Renal cortex interstitium (tissue), 15 donors: ENCODE results near the gene UBA6. TPM values are rescaled to one million over a fixed set of nuclear protein-coding genes. Genes with fewer than 3 reads are reported as not detected.
"Not testable (repeated sequence)": the region's sequence is repeated elsewhere in the genome, so short reads cannot be mapped to it uniquely, and the experiment has no call there.

Source experiments
- DNase-seq, 11 donors: peaks; one replicate each; pipeline ENCODE4 v3.0.0-alpha.2; 2013; ENCODE audit warnings: low read depth in 9 of 11, low spot score in 4 of 11; ENCODE audit errors: extremely low read depth in 1 of 11
- long read RNA-seq, 16 experiments: transcript quantifications; one replicate each; lab custom pipeline, GENCODE V29; 2026
- polyA plus RNA-seq, 3 donors: library from polyadenylated mRNA; unstranded; fragments of 120-200 nt; gene quantifications; one replicate each; pipeline ENCODE4 v1.2.1, GENCODE V29; 2013; ENCODE audit not compliant: insufficient read length in 3 of 3

The UBA6 gene
- polyA plus RNA-seq: 10 to 100 TPM; 53.6 to 64.1 (median 61.5) TPM
- long read RNA-seq, donor 1: 0 reads
- long read RNA-seq, donor 2: 0 reads
- long read RNA-seq, donor 3, partial matches to known transcripts: 0 of 8 reads
- long read RNA-seq, donor 3, other reads (novel, unspliced or antisense): 7 of 8 reads
- long read RNA-seq, donor 4: 0 reads
- long read RNA-seq, donor 5: 0 reads
- long read RNA-seq, donor 6, partial matches to known transcripts: 0 of 2 reads
- long read RNA-seq, donor 6, other reads (novel, unspliced or antisense): 0 of 2 reads
- long read RNA-seq, donor 7, partial matches to known transcripts: 5 of 5 reads
- long read RNA-seq, donor 7, other reads (novel, unspliced or antisense): 0 of 5 reads
- long read RNA-seq, donor 8: 0 reads
- long read RNA-seq, donor 9, partial matches to known transcripts: 0 of 2 reads
- long read RNA-seq, donor 9, other reads (novel, unspliced or antisense): 0 of 2 reads
- long read RNA-seq, donor 10, full-length matches to known transcripts: 1 of 1 reads
- long read RNA-seq, donor 10, partial matches to known transcripts: 0 of 1 reads
- long read RNA-seq, donor 10, other reads (novel, unspliced or antisense): 0 of 1 reads
- long read RNA-seq, donor 11: 0 reads
- long read RNA-seq, donor 12: 0 reads
- long read RNA-seq, donor 13: 0 reads
- long read RNA-seq, donor 14, full-length matches to known transcripts: 4 of 4 reads
- long read RNA-seq, donor 14, partial matches to known transcripts: 0 of 4 reads
- long read RNA-seq, donor 14, other reads (novel, unspliced or antisense): 0 of 4 reads
- long read RNA-seq, donor 15: 0 reads
- long read RNA-seq, donor 16, full-length matches to known transcripts: 2 of 2 reads
- long read RNA-seq, donor 16, partial matches to known transcripts: 0 of 2 reads
- long read RNA-seq, donor 16, other reads (novel, unspliced or antisense): 0 of 2 reads

DNA sequence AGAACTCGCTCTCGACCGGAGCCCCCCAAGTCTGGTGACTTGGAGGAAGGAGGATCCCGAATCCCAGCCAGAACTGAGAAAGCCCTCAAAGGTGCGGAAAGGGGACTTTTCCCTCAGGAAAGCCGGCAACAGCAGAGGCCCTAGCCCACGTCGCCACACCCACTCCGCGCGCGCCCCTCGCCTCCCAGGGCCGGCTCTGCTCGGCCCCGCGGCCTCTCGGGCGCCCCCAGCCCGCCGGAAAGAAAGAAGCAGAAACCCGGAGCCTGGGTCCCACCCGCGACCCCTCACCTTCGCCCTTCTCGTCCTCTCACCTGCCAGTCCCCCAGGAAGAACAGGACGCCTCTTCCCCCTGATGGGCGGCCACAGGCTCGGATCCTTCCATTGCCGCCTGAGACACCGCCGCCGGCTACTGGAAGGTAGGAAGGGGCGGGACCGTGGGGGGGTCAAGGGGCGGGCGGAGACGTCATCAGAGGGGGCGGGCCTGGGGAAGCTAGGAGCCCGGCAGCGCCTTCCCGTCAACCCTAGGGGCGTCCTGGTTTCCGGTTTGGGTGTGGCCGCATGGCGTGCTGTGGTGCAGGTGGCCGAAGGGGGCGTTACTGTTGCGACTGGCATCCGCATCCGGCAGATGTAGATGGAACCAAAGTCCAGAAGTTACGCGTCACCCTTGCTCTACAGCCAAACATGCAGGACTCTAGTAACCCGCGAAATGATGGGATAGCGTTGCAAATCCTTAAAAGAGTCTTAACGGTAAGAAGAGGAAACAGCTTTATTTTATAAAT, at the start of gene UBA6:
TSS of gene UBA6 (minus strand) at position 418 of the 779 bp plus-strand sequence. CDS start at position 382, 36 bp downstream.
- peak; percentile 80 to 95 (median 90) for DNase-seq

DNA sequence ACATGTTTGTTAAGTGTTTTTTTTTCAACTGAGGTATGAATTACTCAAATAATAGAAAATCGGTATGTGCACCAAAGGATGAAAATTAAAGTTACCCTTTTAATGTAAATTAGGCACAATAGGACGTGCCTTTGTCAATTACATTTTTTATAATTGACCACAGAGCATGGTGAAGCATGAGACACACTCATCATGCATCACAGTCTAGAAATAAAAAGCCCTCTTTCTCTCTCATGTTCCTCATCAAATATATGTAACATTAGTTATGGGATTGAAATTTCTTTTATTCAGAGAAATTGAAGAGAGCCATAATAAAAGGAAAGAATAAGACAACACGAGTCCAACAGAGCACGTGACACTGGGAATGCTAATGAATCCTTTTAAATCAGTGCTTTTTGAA, 49.7 kb upstream of the UBA6 start:
- no peak for DNase-seq

DNA sequence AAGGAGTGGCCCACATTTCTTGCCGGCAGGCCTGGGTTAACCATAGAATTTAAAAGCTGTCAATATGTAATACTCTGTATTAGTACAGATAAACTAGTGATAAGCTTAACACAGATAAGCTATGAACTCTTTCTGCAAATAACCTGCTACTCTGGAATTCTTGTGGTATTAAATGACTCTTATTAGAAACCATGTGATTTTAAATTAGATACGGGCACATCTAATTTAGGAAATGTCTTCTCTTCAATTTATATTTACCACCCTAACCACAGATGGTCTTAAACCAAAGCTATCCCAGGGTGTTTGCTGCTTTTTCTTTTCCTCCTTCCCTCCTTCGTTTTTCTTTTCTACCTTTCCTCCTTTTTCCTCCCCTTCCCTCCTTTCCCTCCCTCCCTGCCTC, 48.3 kb upstream of the UBA6 start:
- DNase-seq: no peak

DNA sequence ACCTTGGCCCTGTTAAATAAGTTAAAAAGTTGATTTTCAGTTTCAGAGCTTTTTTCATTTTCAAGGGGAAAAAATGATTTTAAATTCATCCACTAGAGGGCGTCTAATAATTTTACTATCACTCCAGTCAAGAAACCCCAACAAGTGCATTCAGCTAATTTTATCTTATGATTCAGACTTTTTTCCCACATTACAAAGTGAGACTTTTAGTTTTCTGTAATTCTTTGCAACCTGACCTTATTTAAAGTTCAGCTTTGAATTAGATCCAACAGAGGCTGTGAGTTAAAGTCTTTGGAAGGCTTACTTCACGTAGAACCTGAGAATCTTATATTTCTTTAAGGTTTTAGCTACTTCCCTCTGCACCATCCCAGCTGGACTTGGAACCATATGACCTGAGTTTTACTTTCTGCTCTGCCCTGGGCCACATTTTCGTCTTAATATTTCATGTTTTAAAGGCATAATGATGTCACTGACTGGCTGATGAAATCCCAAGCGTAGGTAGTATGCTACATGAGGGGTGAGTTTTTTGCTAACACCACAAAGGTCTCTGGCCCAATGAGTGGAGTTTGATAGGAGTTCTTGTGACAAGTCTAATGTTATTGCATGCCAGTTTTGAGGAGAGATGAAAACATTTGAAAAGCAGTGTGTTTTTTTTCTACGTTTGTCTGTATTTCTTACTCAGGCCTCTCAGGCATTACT, 46.0 kb upstream of the UBA6 start:
- DNase-seq: peak in 6 of 11 donors; percentile 1 to 20 (median 11)

DNA sequence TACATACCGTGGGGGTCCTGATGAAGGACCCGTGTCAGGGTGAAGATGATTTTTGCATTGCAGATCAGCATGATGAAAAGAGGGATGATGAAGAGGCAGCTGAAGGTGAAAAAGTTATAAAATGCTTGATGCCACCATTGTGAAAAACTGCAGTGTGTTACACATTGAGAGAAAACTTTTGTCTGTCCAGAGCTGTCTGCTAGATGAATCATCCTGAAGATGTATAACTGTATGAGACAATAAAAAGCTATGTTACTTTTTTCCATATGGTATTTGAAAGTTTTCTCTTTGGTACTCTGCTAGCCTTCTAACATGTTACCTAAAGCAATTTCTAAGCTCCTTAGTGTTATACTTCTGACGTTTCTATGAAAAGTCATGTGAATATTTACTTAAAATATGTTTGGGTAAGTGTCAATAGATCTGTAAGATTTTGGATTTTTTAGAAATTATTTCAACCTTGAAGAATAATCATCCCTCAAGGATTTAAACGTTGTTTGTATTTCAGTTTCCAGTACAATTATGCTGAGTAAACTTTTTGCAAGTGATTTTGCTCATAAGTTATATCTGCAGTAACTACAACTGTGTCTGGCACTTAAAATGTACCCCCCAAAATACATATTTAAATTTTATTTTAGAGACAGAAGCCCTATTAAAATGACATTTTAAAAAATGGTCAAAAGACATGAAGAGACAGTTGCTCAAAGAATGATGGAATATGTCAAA, 43.8 kb upstream of the UBA6 start:
- DNase-seq: no peak

DNA sequence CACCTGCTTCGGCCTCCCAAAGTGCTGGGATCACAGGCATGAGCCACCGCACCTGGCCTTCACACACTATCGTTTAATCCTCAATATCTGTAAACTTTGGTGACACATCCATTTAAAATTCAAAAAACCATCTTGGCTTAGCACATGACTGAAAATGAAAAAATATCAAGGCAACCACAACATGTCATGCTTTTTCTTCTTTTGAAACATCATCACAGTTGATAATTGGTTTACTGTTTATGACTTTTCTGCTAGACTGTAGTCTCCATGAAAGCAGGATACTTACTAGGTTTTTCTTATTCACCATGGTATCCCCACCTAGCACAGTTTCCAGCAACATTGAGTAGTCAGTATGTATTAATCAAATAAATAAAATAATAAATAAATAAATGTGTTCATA, 42.2 kb upstream of the UBA6 start:
- no peak for DNase-seq

DNA sequence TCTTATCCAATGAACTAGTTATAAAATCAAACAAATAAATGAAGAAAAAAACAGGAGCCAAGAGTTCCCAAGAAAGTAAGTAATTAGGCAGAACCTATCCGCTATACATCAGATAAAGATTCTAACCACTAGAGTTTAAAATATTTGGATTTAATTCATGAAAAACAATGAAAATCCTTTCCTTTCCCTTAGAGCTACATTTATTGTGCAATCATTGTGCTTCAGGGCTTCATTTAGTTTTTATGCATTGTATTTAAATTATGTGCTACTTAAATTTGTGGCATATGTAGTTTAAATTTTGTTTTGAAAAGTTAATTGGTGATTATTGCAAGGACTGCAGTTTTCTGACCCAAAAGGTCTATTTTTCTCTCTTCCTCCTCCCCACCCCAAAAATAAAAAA, 35.3 kb upstream of the UBA6 start:
- no peak for DNase-seq

DNA sequence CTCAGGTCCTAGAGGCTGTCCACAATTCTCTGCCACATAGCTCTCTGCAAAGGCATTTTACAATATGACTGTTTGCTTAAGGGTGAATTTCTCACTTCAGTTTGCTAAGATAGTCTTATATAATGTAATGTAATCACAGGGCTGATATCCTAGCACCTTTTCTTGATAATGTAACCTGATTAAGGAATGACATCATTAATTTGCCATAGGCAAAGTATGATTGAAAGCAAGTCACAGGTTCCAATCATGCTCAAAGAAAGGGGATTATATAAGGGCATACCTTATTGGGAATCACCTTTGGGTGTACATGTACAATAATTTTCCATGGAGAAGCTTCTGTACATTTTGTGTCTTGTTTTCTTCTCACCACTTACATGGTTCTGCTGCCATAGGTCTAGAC, 34.4 kb upstream of the UBA6 start:
- no peak for DNase-seq

DNA sequence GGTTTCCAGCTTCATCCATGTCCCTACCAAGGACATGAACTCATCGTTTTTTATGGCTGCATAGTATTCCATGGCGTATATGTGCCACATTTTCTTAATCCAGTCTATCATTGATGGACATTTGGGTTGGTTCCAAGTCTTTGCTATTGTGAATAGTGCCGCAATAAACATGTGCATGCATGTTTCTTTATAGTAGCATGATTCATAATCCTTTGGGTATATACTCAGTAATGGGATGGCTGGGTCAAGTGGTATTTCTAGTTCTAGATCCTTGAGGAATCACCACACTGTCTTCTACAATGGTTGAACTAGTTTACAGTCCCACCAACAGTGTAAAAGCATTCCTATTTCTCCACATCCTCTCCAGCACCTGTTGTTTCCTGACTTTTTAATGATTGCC, 29.6 kb upstream of the UBA6 start:
- DNase-seq: not testable (repeated sequence)

DNA sequence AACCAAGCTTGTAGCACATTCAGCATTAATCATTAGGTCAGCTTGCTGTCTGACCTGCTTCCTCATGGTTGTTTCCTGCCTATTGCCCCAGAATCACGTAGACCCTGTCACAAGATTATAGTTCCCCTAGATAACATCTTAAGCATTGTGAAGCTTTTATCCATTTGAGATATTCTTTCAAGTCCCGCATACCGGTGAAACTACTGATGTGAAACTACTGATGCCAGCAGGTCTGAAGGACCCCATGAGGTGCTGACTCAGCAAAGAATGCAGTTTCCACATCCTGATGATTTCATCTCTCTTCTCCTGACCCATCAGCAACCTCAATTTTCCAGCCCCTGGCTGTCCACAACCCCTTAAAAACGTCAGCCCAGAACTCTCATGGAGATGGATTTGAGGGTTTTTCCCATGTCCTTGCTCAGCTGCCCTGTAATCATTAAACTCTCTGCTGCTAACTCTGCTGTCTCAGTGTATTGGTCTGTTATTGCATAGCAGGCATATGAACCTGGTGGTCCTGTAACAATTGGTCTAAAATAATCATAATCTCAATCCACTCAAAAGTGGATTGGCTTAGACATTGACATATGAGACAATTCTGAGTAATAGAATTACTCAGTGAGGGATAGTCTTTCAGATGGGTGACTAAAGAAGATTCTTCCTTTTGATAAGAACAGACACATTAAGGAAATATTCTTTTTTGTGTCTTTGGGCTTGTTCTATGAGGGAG, 26.3 kb upstream of the UBA6 start:
- DNase-seq: no peak

DNA sequence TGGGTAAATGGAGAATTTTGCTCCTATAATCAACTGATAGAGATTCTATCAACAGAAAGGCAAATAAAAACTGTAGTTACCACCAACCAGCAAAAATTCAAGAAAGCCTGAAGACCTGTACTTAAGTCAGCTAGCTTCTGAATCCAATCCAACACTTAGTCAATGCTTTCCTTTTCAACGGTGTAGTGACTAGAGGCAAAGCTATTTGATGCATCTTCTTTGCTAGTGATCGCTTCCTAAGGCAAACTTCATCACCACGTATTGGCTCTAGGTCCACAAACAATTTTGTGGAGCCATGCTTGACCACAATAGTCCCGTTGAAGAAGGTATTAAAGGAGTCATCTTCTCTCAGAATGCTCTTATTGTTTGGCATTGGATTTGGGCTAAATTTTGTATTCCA, 25.0 kb upstream of the UBA6 start:
- DNase-seq: no peak

DNA sequence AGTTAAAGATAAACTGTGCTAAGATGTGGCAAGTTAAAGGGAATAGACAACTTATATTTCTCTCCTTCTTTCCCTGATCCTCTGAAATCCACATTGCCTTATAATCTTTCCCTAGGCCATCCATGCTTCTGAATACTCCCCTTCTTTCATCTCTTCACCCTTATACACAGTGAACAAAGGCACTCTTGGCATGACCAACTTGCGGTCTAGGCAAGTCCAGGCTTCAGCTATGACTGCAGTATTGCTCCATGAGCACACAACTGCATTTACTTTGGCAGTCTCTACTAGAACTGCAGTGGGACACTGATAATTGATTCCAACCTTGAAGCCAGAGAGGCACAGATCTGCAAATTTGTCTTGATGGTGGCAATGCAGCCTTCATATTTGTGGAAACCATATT, 24.2 kb upstream of the UBA6 start:
- DNase-seq: no peak

DNA sequence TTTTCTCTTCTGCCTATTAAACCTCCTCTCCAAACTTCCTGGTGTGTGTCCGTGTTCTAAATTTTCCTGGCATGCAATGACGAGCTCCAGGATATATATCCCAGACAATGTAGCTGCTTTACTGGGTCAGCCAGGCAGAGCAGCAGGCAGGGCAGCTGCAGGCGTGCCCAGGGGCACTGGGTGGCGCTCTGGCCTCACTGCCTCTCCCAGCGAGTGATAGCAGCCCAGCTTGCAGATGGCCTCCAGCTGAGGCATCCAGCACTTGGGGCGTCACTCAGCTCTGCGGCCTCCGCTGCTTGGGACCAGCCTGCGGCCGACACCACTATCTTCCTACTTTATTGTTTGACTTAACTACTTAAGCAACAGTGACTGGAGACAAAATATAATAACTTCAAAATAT, 23.0 kb upstream of the UBA6 start:
- DNase-seq: no peak

DNA sequence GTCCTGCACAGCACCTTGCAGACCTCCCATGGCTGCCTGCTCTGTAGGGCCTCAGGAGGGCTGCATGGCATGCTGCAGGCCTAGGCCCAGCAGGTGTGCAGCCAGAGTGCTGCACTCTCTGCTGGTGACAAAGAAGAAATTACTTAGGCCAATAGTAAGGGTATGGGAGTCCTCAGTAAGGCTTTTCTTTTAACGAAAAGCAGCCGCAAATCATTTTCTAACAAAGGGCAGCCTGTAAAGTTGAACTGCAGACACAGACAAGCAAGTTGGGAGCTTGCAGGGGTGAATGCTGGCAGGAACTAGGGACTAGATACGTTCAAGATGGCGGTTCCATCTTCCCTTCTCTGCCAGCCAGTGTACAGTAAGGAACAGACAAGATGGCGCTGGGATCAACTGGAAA, 22.4 kb upstream of the UBA6 start:
- no peak for DNase-seq

DNA sequence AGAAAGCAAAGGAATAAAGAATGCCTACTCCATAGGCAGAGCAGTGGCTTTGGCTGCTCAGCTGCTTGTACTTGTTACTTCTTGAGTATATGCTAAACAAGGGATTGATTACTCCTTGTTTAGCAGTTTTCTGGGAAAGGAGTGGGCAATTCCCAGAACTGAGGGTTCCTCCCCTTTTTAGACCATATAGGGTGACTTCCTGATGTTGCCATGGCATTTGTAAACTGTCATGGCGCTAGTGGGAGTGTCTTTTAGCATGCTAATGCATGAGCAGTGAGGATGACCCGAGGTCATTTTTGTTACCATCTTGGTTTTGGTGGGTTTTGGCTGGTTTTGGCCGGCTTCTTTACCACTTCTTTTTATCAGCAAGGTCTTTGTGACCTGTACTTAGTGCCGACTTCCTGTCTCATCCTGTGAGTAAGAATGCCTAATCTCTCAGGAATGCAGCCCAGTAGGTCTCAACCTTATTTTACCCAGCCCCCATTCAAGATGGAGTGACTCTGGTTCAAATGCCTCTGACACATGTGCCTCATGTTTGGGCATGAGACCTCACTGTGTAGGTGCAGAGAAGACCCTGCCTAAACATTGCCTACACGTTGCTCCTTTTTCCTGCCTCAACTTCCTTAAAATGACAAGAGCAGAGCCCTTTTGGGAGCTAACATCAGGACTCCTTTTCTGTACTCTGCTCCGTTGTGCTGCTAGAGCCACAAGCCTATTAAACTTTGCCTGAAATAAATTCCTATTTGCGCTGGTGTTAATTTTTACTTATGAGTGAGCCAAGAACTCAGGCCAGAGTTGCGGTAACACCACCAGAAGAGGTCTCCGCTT, 21.0 kb upstream of the UBA6 start:
- DNase-seq: no peak

DNA sequence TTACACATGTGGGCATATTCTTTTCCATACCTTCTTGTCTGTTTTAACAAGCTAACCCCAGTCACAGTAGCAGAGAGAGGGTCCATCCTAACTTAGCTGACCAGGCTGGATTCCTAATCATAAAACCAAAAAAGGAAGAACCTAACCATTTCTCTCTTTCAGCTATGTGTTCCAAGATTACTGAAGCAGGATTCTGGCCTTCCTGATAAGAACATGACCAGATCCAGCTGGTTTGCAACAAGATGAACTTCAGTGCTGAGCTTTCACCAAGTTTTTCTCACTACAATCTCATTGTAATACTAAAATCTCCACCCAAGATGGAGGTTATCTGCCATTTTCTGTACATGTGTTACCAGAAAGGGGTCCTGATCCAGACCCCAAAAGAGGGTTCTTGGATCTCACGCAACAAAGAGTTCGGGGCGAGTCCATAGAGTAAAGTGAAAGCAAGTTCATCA, 20.4 kb upstream of the UBA6 start:
- DNase-seq: no peak
